K562 (cell line): ENCODE results near the gene RIMKLA. TPM values are rescaled to one million over a fixed set of nuclear protein-coding genes. Genes with fewer than 3 reads are reported as not detected.
A peak's percentile ranks its signal among the peaks of the same experiment; 100 is the strongest.

Source experiments
- CCNT2 ChIP-seq: IDR thresholded peaks from 2 replicates; pipeline ENCODE4 v1.6.1; 2011; ENCODE audit warnings: borderline replicate concordance, low read depth, mild to moderate bottlenecking, moderate library complexity, mixed read lengths, low read length; ENCODE audit not compliant: insufficient read length; ENCODE audit errors: extremely low read depth
- HEY1 ChIP-seq: fragments of 250-450 bp; sonication (Bioruptor Pico); IDR thresholded peaks from 2 replicates; pipeline ENCODE4 v1.5.0; 2020; ENCODE audit warnings: mild to moderate bottlenecking, moderate library complexity, borderline replicate concordance
- MLX ChIP-seq, 2 experiments: fragments of 450-650 bp in 1 of 2; sonication (generic) in 1 of 2; formaldehyde crosslinking; conservative IDR thresholded peaks; 2 replicates each; pipeline versions ENCODE4 v1.4.0 to v1.8.1; 2020 to 2022; ENCODE audit warnings: mild to moderate bottlenecking in 1 of 2, missing genetic modification reagents in 1 of 2
- MTA3 ChIP-seq: fragments of 450-650 bp; formaldehyde crosslinking; IDR thresholded peaks from 2 replicates; pipeline ENCODE4 v1.6.1; 2017; ENCODE audit warnings: mild to moderate bottlenecking, borderline replicate concordance
- ZMIZ1 ChIP-seq, 2 experiments: fragments of 150-350 bp in 1 of 2; IDR thresholded peaks; 2 replicates each; pipeline ENCODE4 v1.6.1; 2012 to 2016; ENCODE audit warnings: low read depth in 2 of 2, low read length in 2 of 2, mild to moderate bottlenecking in 1 of 2, moderate library complexity in 1 of 2
- polyA plus RNA-seq, 8 experiments: library from polyadenylated mRNA; depleted of rRNA in 4 of 8; stranded (reverse) in 5 of 8; unstranded in 3 of 8; fragments of >200 nt; fragmentation: Nextera tagmentation in 2 of 8; fragmentation: Illumina TruSeq in 1 of 8; extraction: Ambion mirVana in 2 of 8; extraction: Trizol in 1 of 8; gene quantifications; 2 replicates each; pipeline versions ENCODE4 v1.2.1 to v1.2.3, GENCODE V29; 2011 to 2014; ENCODE audit warnings: inconsistent platforms in 1 of 8, missing spikeins in 1 of 8
- total RNA-seq, 7 experiments: library from RNA; depleted of rRNA in 6 of 7; stranded (reverse); fragments of >200 nt in 6 of 7; fragmentation: Illumina TruSeq in 2 of 7; extraction: Trizol in 2 of 7; gene quantifications; 2 replicates each; pipeline versions ENCODE4 v1.2.1 to v1.2.3, GENCODE V29; 2011 to 2021; ENCODE audit warnings: low replicate concordance in 1 of 7
- TF ChIP-seq, protein P1 (sequence below): fragments of 200-800 bp; sonication (Bioruptor generic); IDR thresholded peaks from 2 replicates; pipeline ENCODE4 v1.6.1; 2017; ENCODE audit warnings: missing genetic modification characterization, missing compliant biosample characterization
- TF ChIP-seq, protein P2 (sequence below): sonication (generic); formaldehyde crosslinking; IDR thresholded peaks from 2 replicates; pipeline ENCODE4 v1.9.0; 2022; ENCODE audit warnings: mild to moderate bottlenecking, missing genetic modification reagents

RIMKLA gene
- total and polyA plus RNA-seq, 9 of the 15 experiments (the other 6 are each of a cell fraction or from before 2014, with no cell fraction given): 0.02 TPM; not detected in 8

GRCh38 chr1:42335050-42335808 is 45.4 kb upstream of the RIMKLA start, which contains the start of gene FOXJ3 (continued):
- TF ChIP-seq, protein P1, sequence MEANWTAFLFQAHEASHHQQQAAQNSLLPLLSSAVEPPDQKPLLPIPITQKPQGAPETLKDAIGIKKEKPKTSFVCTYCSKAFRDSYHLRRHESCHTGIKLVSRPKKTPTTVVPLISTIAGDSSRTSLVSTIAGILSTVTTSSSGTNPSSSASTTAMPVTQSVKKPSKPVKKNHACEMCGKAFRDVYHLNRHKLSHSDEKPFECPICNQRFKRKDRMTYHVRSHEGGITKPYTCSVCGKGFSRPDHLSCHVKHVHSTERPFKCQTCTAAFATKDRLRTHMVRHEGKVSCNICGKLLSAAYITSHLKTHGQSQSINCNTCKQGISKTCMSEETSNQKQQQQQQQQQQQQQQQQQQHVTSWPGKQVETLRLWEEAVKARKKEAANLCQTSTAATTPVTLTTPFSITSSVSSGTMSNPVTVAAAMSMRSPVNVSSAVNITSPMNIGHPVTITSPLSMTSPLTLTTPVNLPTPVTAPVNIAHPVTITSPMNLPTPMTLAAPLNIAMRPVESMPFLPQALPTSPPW (CRISPR knock-in tag): peak; percentile 97
- TF ChIP-seq CCNT2 (peak; percentile 89), MLX (CRISPR knock-in tag; conservative IDR thresholded peaks at IDR 0.05) (no peak), ZMIZ1 (IDR thresholded peaks at IDR 0.05; ENCODE audit: low read depth in 2 of 2, low read length in 2 of 2) (peak in 1 of 2 experiments; percentile 80; a peak in 2 of 4 replicates), HEY1 (no peak), MTA3 (peak; percentile 96)
- TF ChIP-seq, protein P2, sequence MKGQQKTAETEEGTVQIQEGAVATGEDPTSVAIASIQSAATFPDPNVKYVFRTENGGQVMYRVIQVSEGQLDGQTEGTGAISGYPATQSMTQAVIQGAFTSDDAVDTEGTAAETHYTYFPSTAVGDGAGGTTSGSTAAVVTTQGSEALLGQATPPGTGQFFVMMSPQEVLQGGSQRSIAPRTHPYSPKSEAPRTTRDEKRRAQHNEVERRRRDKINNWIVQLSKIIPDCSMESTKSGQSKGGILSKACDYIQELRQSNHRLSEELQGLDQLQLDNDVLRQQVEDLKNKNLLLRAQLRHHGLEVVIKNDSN (CRISPR knock-in tag): peak; percentile 28; the same call in 1 of the 2 replicates
